ENCODE data around the gene BICRAL. TPM values are rescaled to one million over a fixed set of nuclear protein-coding genes. Genes with fewer than 3 reads are reported as not detected.

BICRAL gene, protein sequence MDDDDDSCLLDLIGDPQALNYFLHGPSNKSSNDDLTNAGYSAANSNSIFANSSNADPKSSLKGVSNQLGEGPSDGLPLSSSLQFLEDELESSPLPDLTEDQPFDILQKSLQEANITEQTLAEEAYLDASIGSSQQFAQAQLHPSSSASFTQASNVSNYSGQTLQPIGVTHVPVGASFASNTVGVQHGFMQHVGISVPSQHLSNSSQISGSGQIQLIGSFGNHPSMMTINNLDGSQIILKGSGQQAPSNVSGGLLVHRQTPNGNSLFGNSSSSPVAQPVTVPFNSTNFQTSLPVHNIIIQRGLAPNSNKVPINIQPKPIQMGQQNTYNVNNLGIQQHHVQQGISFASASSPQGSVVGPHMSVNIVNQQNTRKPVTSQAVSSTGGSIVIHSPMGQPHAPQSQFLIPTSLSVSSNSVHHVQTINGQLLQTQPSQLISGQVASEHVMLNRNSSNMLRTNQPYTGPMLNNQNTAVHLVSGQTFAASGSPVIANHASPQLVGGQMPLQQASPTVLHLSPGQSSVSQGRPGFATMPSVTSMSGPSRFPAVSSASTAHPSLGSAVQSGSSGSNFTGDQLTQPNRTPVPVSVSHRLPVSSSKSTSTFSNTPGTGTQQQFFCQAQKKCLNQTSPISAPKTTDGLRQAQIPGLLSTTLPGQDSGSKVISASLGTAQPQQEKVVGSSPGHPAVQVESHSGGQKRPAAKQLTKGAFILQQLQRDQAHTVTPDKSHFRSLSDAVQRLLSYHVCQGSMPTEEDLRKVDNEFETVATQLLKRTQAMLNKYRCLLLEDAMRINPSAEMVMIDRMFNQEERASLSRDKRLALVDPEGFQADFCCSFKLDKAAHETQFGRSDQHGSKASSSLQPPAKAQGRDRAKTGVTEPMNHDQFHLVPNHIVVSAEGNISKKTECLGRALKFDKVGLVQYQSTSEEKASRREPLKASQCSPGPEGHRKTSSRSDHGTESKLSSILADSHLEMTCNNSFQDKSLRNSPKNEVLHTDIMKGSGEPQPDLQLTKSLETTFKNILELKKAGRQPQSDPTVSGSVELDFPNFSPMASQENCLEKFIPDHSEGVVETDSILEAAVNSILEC
- 3.4 and 4.6 TPM in 2 replicates for total RNA-seq (ENCODE audit: low replicate concordance)

DNA sequence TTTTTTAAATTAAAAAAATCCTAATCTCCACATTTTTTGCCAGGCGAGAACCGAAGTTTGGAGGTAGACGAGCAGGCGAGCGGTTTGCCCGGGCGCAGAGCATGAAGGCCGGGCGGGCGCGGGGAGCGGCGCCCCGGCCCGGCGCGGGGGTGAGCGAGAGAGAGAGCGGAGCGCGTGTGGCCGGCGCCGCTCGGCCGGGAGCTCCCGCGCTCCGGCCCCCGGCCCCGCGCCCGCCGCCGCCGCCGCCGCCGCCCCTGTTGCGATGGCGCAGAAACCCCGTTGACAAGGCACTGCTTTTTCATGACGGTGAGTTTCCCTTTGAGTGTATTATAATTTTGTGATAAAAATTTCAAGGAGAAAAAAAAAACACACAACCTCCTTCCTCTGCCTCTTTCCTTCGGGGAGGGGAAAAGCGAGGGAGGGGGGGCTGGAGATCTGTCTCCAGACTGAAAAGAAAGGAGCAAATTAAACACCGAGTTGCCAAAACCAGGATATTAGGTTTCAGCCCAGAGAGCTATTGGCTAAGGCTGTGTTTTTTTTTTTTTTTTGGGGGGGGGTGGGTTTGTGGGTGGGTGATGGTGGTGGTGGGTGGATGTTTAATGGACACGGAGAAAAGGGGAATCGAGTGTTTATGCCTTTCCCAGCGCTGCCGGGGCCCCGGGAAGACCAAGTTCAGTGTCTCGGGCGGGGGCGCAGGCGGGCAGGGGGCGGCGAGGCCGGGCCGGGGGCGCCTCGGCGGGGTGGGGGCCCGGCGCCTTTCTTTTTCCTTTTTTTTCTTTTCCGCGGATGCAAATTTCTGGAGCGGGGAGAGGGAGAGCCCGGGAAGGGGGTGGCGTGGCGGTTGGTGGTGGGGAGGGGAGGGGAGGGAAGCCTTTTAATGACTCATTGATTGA lies at the start of gene BICRAL:
Gene BICRAL (plus strand): TSS at position 257 of the 893 bp plus-strand sequence. CDS start 39,971 bp downstream, outside the sequence.

DNA sequence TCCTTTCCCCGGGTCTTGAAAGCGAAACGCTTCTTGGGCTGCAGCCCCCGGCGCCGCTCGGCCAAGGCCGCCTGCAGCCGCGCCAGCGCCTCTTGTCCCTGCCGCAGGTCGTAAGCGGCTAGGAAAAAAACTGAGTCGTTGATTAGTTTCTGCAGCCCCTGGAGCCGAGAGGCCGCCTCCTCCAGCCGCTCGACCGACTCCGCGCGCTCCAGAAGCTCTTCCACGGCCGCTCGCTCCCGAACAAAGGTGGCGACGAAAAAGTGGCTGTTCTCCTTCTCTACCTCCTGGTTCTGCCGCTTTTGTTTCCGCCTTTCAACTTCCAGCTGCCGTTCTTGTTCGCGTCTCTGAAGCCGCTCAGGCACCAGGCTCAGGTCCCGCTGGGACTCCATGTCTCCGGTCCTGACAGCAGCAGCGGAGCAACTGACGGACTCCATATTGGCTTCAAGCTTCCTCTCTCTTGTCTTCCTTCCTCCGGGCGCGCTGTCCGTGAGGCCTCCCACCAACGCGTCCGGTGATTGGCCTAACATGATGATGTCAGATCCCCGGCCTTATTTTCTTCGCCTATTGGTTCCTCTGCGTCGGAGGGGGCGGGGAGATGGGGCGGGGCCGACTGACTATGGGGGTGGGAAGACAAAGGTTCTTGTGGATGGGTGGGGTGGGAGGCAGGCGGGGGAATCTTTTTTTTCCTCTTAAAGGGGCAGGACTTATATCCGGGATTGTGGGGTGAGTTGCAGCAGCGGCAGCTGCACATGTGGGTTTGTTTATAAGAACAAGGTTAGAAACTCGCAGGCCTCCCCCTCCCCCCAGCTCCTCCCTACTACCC lies 36.0 kb upstream of the BICRAL start, which contains the start of gene TBCC:
Gene TBCC (minus strand): TSS at position 464 of the 823 bp plus-strand sequence. CDS start 30 bp downstream, at position 434.

DNA sequence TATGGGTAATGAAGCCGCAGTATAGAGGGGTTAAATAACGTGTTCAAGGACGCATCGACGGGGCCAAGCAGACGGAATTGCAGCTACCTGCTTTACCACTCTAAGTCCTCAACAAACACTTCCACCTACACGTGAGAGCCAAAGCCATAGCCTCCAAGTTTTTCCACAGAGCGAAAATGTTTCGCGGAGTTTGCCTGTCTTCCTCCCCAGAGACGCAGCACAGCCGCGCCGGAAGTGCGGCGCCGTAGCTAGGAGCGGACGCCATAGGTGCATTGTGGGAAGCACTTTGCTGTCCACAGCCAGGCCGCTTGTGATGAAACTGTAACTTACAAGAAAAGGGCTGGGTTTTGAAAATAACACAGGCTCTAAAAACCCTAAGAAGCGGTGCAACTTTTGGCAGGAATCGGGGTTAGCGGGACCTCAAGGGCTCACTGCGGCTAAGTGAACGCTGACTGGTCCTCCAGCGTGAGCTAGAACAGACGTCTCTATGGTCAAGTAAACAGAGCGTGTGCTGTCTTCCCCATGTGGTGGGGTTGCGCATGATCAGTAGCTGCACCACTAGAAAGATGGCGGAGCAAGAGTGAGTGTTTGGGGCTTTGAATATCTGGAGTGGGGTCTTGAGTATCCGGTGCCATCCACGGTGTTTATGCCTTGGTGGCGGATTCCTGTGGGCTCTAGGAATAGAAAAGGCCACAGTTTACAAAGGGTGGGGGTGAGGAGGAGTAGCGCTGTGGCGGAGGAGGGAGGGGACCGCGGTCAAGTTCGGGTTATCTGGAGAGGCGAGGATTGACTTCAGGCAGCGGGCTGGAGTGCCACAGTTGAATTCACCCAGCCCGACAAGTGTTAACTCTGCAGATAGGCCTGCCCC lies 97.8 kb downstream of the BICRAL start, which contains the start of gene RPL7L1:
Gene RPL7L1 (plus strand): TSS at position 245 of the 868 bp plus-strand sequence. CDS start 295 bp downstream, at position 540.

DNA sequence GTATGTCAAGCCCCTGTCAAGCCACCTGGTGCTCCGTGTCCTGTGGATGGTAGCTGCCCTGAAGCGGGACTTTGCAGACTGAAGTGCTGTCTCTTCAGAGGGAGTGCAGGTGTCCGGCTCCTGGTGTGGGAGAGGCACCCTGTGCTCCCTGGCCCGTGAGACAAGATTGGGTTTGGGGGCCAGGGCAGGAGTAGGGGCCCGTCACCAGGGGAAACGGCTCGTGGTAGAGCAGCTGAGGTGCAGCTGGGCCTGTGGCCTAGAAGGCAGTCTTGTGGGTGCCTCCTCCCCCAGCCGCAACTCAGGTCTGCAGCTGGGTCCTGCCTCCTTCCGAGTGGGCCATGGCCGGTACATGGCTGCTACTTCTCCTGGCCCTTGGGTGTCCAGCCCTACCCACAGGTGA lies 133.9 kb downstream of the BICRAL start, which contains the start of gene PTCRA:
Gene PTCRA (plus strand): TSS at position 322 of the 400 bp plus-strand sequence. CDS start 17 bp downstream, at position 339.

Other genes with a start within 250 kb of the BICRAL start
- gene UBR2, start 218.0 kb upstream of the BICRAL start, total RNA-seq (ENCODE audit: low replicate concordance) = 19.9 and 26.7 TPM in 2 replicates
- 0.30 and 2.2 TPM in 2 replicates for gene PRPH2, start 59.5 kb upstream of the BICRAL start, total RNA-seq (ENCODE audit: low replicate concordance)
- 17.9 and 29.5 TPM in 2 replicates for gene TBCC, start 35.9 kb upstream of the BICRAL start, total RNA-seq (ENCODE audit: low replicate concordance)
- 43.6 and 81.3 TPM in 2 replicates for gene RPL7L1, start 97.6 kb downstream of the BICRAL start, total RNA-seq (ENCODE audit: low replicate concordance)
- gene PTCRA, start 134.0 kb downstream of the BICRAL start, total RNA-seq (ENCODE audit: low replicate concordance) = 0.53 TPM in 1 of 2 replicates, not detected in the other
- 26.1 and 29.8 TPM in 2 replicates for gene CNPY3, start 147.4 kb downstream of the BICRAL start, total RNA-seq (ENCODE audit: low replicate concordance)
- 0.15 TPM in 1 of 2 replicates, not detected in the other for gene GNMT, start 178.7 kb downstream of the BICRAL start, total RNA-seq (ENCODE audit: low replicate concordance)
- gene PEX6, start 197.1 kb downstream of the BICRAL start, total RNA-seq (ENCODE audit: low replicate concordance) = 27.5 and 28.6 TPM in 2 replicates
- 29.6 and 36.7 TPM in 2 replicates for gene PPP2R5D, start 202.5 kb downstream of the BICRAL start, total RNA-seq (ENCODE audit: low replicate concordance)
- gene MEA1, start 231.9 kb downstream of the BICRAL start, total RNA-seq (ENCODE audit: low replicate concordance) = 56.5 and 67.0 TPM in 2 replicates
- 77.9 and 99.2 TPM in 2 replicates for gene KLHDC3, start 232.2 kb downstream of the BICRAL start, total RNA-seq (ENCODE audit: low replicate concordance)
- 28.5 and 67.1 TPM in 2 replicates for gene RRP36, start 239.6 kb downstream of the BICRAL start, total RNA-seq (ENCODE audit: low replicate concordance)